Stimulated activated CD8-positive, alpha-beta memory T cell treated with anti-CD3 and anti-CD28 coated beads, Interleukin-7, amount 100 ng/mL, for 4 hours (primary cell): ENCODE results near the gene MAN1C1.

Experiments
- DNase-seq, 2 donors: peaks; one replicate each; pipeline ENCODE4 v3.0.0-alpha.2; 2020; ENCODE audit warnings: low read depth in 2 of 2

The MAN1C1 gene

GRCh38 chr1:25740071-25740470 is 123.5 kb downstream of the MAN1C1 start:
- DNase-seq, result no peak

- no peak for DNase-seq
Measured at GRCh38 chr1:25742316-25742715, 125.7 kb downstream of the MAN1C1 start.

- DNase-seq, result no peak
Measured at GRCh38 chr1:25743164-25744139, 126.9 kb downstream of the MAN1C1 start.

- no peak for DNase-seq
Measured at GRCh38 chr1:25744140-25744581, 127.6 kb downstream of the MAN1C1 start.

GRCh38 chr1:25744636-25745425 is 128.2 kb downstream of the MAN1C1 start:
- DNase-seq, result no peak

- DNase-seq, result no peak
Measured at GRCh38 chr1:25746299-25747045, 129.9 kb downstream of the MAN1C1 start.

- no peak for DNase-seq
Measured at GRCh38 chr1:25747046-25747719, 130.6 kb downstream of the MAN1C1 start.

- no peak for DNase-seq
Measured at GRCh38 chr1:25748531-25749205, 132.1 kb downstream of the MAN1C1 start.

- no peak for DNase-seq
Measured at GRCh38 chr1:25750923-25751605, 134.5 kb downstream of the MAN1C1 start.

GRCh38 chr1:25754470-25755181 is 138.0 kb downstream of the MAN1C1 start:
- DNase-seq, result no peak

- no peak for DNase-seq
Measured at GRCh38 chr1:25755475-25756125, 139.0 kb downstream of the MAN1C1 start.

GRCh38 chr1:25756215-25756614 is 139.6 kb downstream of the MAN1C1 start:
- DNase-seq, result no peak

GRCh38 chr1:25757151-25757845 is 140.7 kb downstream of the MAN1C1 start:
- no peak for DNase-seq

- no peak for DNase-seq
Measured at GRCh38 chr1:25757846-25758185, 141.2 kb downstream of the MAN1C1 start.

GRCh38 chr1:25758466-25759070 is 142.0 kb downstream of the MAN1C1 start:
- no peak for DNase-seq

GRCh38 chr1:25760122-25760719 is 143.6 kb downstream of the MAN1C1 start:
- no peak for DNase-seq

- DNase-seq, result no peak
Measured at GRCh38 chr1:25760871-25761270, 144.3 kb downstream of the MAN1C1 start.

- no peak for DNase-seq
Measured at GRCh38 chr1:25763493-25763892, 146.9 kb downstream of the MAN1C1 start.
